IMR-90 (cell line): Measurements from ENCODE around the gene TNRC6C.

Source experiments
- BHLHE40 ChIP-seq: fragments of 150-350 bp; IDR thresholded peaks from 2 replicates; pipeline ENCODE4 v1.6.1; 2016; ENCODE audit warnings: mild to moderate bottlenecking, low read depth, low read length
- CEBPB ChIP-seq: IDR thresholded peaks from 2 replicates; pipeline ENCODE4 v1.6.1; 2012; ENCODE audit warnings: low read depth, low read length, improper control_type of control experiment
- CTCF ChIP-seq: conservative IDR thresholded peaks from 2 replicates; pipeline ENCODE4 v1.5.1; 2012; ENCODE audit warnings: mild to moderate bottlenecking, low read depth, low read length, improper control_type of control experiment
- FOS ChIP-seq: fragments of 150-350 bp; IDR thresholded peaks from 2 replicates; pipeline ENCODE4 v1.6.1; 2016; ENCODE audit warnings: low read depth, low read length
- MAFK ChIP-seq: IDR thresholded peaks from 2 replicates; pipeline ENCODE4 v1.6.1; 2012; ENCODE audit warnings: low read depth, low read length, improper control_type of control experiment
- MXI1 ChIP-seq: IDR thresholded peaks from 2 replicates; pipeline ENCODE4 v1.6.1; 2012; ENCODE audit warnings: low read depth, mild to moderate bottlenecking, low read length, moderate library complexity, borderline replicate concordance
- NFE2L2 ChIP-seq: fragments of 150-350 bp; IDR thresholded peaks from 2 replicates; pipeline ENCODE4 v1.6.1; 2016; ENCODE audit warnings: low read depth, mild to moderate bottlenecking, low read length
- POLR2A ChIP-seq: IDR thresholded peaks from 2 replicates; pipeline ENCODE4 v1.6.1; 2012; ENCODE audit warnings: mild to moderate bottlenecking, low read depth, low read length
- RAD21 ChIP-seq: IDR thresholded peaks from 2 replicates; pipeline ENCODE4 v1.6.1; 2012; ENCODE audit warnings: low read length, improper control_type of control experiment
- RFX5 ChIP-seq: IDR thresholded peaks from 2 replicates; pipeline ENCODE4 v1.8.0; 2012; ENCODE audit warnings: low read depth, mild to moderate bottlenecking, low read length, moderate library complexity

- no peak for TF ChIP-seq POLR2A
- no peak for TF ChIP-seq CTCF
- no peak for TF ChIP-seq MXI1
- no peak for TF ChIP-seq NFE2L2
- TF ChIP-seq FOS = no peak
- TF ChIP-seq BHLHE40 = no peak
- no peak for TF ChIP-seq CEBPB
- TF ChIP-seq RAD21 = no peak
- TF ChIP-seq MAFK = no peak
- no peak for TF ChIP-seq RFX5
Measured at GRCh38 chr17:78058581-78058980, 100.1 kb downstream of the TNRC6C start.
